HepG2 (cell line): ENCODE measurements around the gene TKTL1. TPM values are rescaled to one million over a fixed set of nuclear protein-coding genes. Genes with fewer than 3 reads are reported as not detected.

Experiments
- ATAC-seq: fragments of 200-7000 bp; cut with Tn5 transposase; 3 replicates; pipeline ENCODE4 v1.9.1; 2020; ENCODE audit warnings: mild to moderate bottlenecking, moderate library complexity
- BruUV-seq: library from RNA; stranded (reverse); fragments of 400-500 nt; replicated peaks from 2 replicates; lab custom pipeline; 2021; lab: Mats Ljungman, UMichigan
- CTCF ChIA-PET: fragments of 300-600 bp; formaldehyde crosslinking; extraction: SDS; loops from one replicate; lab custom pipeline; 2021; ENCODE audit warnings: low total read pairs, inconsistent platforms, low intra/inter-chr PET ratio; lab: Yijun Ruan, JAX
- POLR2A ChIA-PET: fragments of 350-600 bp; sonication (Branson Sonifier 250); formaldehyde crosslinking; loops from one replicate; lab custom pipeline; 2020; ENCODE audit warnings: antibody characterized with exemption, inconsistent platforms; lab: Yijun Ruan, JAX
- DNase-seq: peaks from one replicate; pipeline ENCODE4 v3.0.0-alpha.2; 2015; ENCODE audit warnings: low spot score
- FAIRE-seq: peaks from 3 replicates; lab custom pipeline; 2011; peaks lifted over from hg19 to GRCh38; lab: Jason Lieb, UNC
- H2AFZ ChIP-seq: one replicate; pipeline ENCODE4 v1.6.1; 2011; ENCODE audit warnings: low read length, inconsistent platforms
- H3K27ac ChIP-seq: fragments of 300-600 bp; 3 replicates; pipeline ENCODE4 v1.8.0; 2011; ENCODE audit warnings: mixed run types, mild to moderate bottlenecking, mixed read lengths, low read length, inconsistent platforms; ENCODE audit not compliant: insufficient read depth; ENCODE audit errors: extremely low read length
- H3K27me3 ChIP-seq, 2 experiments: fragments of 200-600 bp in 1 of 2; 2 replicates in 1 of 2; 3 replicates in 1 of 2; pipeline versions ENCODE4 v1.6.0 to v1.8.0; 2011; ENCODE audit warnings: low read length in 2 of 2, mild to moderate bottlenecking in 2 of 2, moderate library complexity in 2 of 2, inconsistent platforms in 1 of 2; ENCODE audit not compliant: insufficient read depth in 2 of 2, control insufficient read depth in 1 of 2
- H3K36me3 ChIP-seq, 2 experiments: fragments of 200-600 bp in 1 of 2; replicated peaks in 1 of 2; 2 replicates in 1 of 2; 3 replicates in 1 of 2; pipeline versions ENCODE4 v1.5.1 to v1.8.0; 2011; ENCODE audit warnings: low read length in 2 of 2, inconsistent platforms in 1 of 2; ENCODE audit not compliant: insufficient read depth in 2 of 2, control insufficient read depth in 1 of 2
- H3K4me1 ChIP-seq: 2 replicates; pipeline ENCODE4 v1.5.1; 2012; ENCODE audit warnings: low read length, inconsistent platforms; ENCODE audit not compliant: insufficient read depth
- H3K4me2 ChIP-seq: 2 replicates; pipeline ENCODE4 v1.6.0; 2011; ENCODE audit warnings: low read depth, low read length, inconsistent platforms
- H3K4me3 ChIP-seq, 3 experiments: fragments of 200-600 bp in 1 of 3; sonication (generic), shearing (Covaris generic) in 1 of 3; replicated peaks in 1 of 3; 2 replicates each; pipeline ENCODE4 v1.5.1; 2011 to 2016; ENCODE audit warnings: low read length in 3 of 3, inconsistent platforms in 2 of 3, low read depth in 2 of 3, mild to moderate bottlenecking in 2 of 3, control low read depth in 1 of 3, mixed read lengths in 1 of 3; ENCODE audit not compliant: insufficient read depth in 1 of 3
- H3K79me2 ChIP-seq: one replicate; pipeline ENCODE4 v1.6.1; 2011; ENCODE audit warnings: low read length, inconsistent platforms; ENCODE audit not compliant: insufficient read depth
- H3K9ac ChIP-seq: 2 replicates; pipeline ENCODE4 v1.6.0; 2011; ENCODE audit warnings: mild to moderate bottlenecking, low read depth, low read length, inconsistent platforms; ENCODE audit not compliant: insufficient read depth
- H3K9me3 ChIP-seq: 2 replicates; pipeline ENCODE4 v1.5.1; 2012; ENCODE audit warnings: mild to moderate bottlenecking, low read length
- H4K20me1 ChIP-seq: 2 replicates; pipeline ENCODE4 v1.6.0; 2011; ENCODE audit warnings: inconsistent platforms, mild to moderate bottlenecking, low read length, moderate library complexity; ENCODE audit not compliant: insufficient read depth
- ARID2 ChIP-seq: sonication (generic); formaldehyde crosslinking; IDR thresholded peaks from 2 replicates; pipeline ENCODE4 v1.8.1; 2022; ENCODE audit warnings: mild to moderate bottlenecking, missing genetic modification reagents, borderline replicate concordance
- BRF2 ChIP-seq: sonication (generic); formaldehyde crosslinking; IDR thresholded peaks from 2 replicates; pipeline ENCODE4 v1.8.1; 2022; ENCODE audit warnings: mild to moderate bottlenecking, missing genetic modification reagents
- KAT8 ChIP-seq: IDR thresholded peaks from 2 replicates; pipeline ENCODE4 v1.6.1; 2016; ENCODE audit warnings: missing genetic modification reagents, missing compliant biosample characterization
- MIXL1 ChIP-seq: IDR thresholded peaks from 2 replicates; pipeline ENCODE4 v1.6.1; 2016
- RBFOX2 ChIP-seq: fragments of 200-400 bp; formaldehyde crosslinking; IDR thresholded peaks from 2 replicates; pipeline ENCODE4 v1.6.1; 2017; ENCODE audit warnings: low read depth, mild to moderate bottlenecking, low read length
- ZBTB49 ChIP-seq: sonication (generic); formaldehyde crosslinking; IDR thresholded peaks from 2 replicates; pipeline ENCODE4 v1.4.0; 2020; ENCODE audit warnings: missing genetic modification reagents, borderline replicate concordance
- ZFP37 ChIP-seq: sonication (generic); formaldehyde crosslinking; IDR thresholded peaks from 2 replicates; pipeline ENCODE4 v1.4.0; 2020; ENCODE audit warnings: missing genetic modification reagents, borderline replicate concordance
- ZNF350 ChIP-seq: sonication (generic); formaldehyde crosslinking; IDR thresholded peaks from 2 replicates; pipeline ENCODE4 v1.4.0; 2020; ENCODE audit warnings: mild to moderate bottlenecking, low read depth, missing genetic modification reagents, borderline replicate concordance
- ZNF432 ChIP-seq: sonication (generic); formaldehyde crosslinking; IDR thresholded peaks from 2 replicates; pipeline ENCODE4 v1.5.0; 2020; ENCODE audit warnings: missing genetic modification reagents, mild to moderate bottlenecking, borderline replicate concordance
- ZNF549 ChIP-seq: sonication (generic); formaldehyde crosslinking; IDR thresholded peaks from 2 replicates; pipeline ENCODE4 v1.5.0; 2020; ENCODE audit warnings: missing genetic modification reagents
- ZNF550 ChIP-seq: sonication (generic); formaldehyde crosslinking; IDR thresholded peaks from 2 replicates; pipeline ENCODE4 v1.4.0; 2020; ENCODE audit warnings: mild to moderate bottlenecking, missing genetic modification reagents, borderline replicate concordance
- ZNF576 ChIP-seq: sonication (generic); formaldehyde crosslinking; IDR thresholded peaks from 2 replicates; pipeline ENCODE4 v1.4.0; 2020; ENCODE audit warnings: mild to moderate bottlenecking, missing genetic modification reagents
- ZNF775 ChIP-seq: sonication (generic); formaldehyde crosslinking; IDR thresholded peaks from 2 replicates; pipeline ENCODE4 v1.4.0; 2020; ENCODE audit warnings: missing genetic modification reagents, mild to moderate bottlenecking, moderate library complexity, borderline replicate concordance
- WGBS: methylation state at CpG from one replicate; pipeline ENCODE4 v1.1.6; 2017; ENCODE audit warnings: low lambda C conversion rate; 5-methylcytosine and 5-hydroxymethylcytosine counted together
- in situ Hi-C: cut with HindIII; loops from 2 replicates; pipeline ENCODE4 v1.10.0; 2017; ENCODE audit warnings: low pct_unique_long_range_greater_than_20kb; ENCODE audit not compliant: extremely low pct_ligation_motif_present
- intact Hi-C: fragments of 100-400 bp; cut with micrococcal nuclease; formaldehyde crosslinking; loops from one replicate; pipeline ENCODE4 v1.10.0; 2022; ENCODE audit not compliant: unreplicated experiment
- polyA plus RNA-seq, 8 experiments: library from polyadenylated mRNA; depleted of rRNA in 3 of 8; stranded (reverse) in 7 of 8; unstranded in 1 of 8; fragments of >200 nt; fragmentation: Illumina TruSeq in 4 of 8; extraction: Trizol in 4 of 8; gene quantifications; 2 replicates each; pipeline versions ENCODE4 v1.2.1 to v1.2.3, GENCODE V29; 2011 to 2016; ENCODE audit warnings: low read depth in 4 of 8, missing spikeins in 1 of 8, mixed read lengths in 1 of 8; ENCODE audit not compliant: insufficient read depth in 1 of 8
- total RNA-seq, 5 experiments: library from RNA; depleted of rRNA; stranded (reverse); fragments of >200 nt; fragmentation: Illumina TruSeq; extraction: Trizol; gene quantifications; 2 replicates each; pipeline ENCODE4 v1.2.3, GENCODE V29; 2016; ENCODE audit warnings: low read depth in 1 of 5

TKTL1 gene
- total and polyA plus RNA-seq, 2 of the 13 experiments (the other 11 are each of a cell fraction or from before 2014, with no cell fraction given), result not detected

GRCh38 chrX:154355776-154356140 lies 60.2 kb downstream of the TKTL1 start:
- Histone ChIP-seq H3K27ac (no peak overlapping the region), H3K9ac (no peak overlapping the region), H3K4me3 (no peak overlapping the region), H3K36me3 (peaks cover 18 to 42% of the 10 kb centered on the region in 2 experiments; a peak in 4 of 5 replicates), H3K4me1 (peaks cover 18% of the 10 kb centered on the region), H3K79me2 (no peaks in the 10 kb centered on the region), H2AFZ (no peak overlapping the region), H4K20me1 (peaks cover 3% of the 10 kb centered on the region; the same call in 1 of the 2 replicates), H3K27me3 (no peaks in the 10 kb centered on the region), H3K9me3 (no peaks in the 10 kb centered on the region), H3K4me2 (no peak overlapping the region)
- CTCF ChIA-PET, result no interaction called here
- FAIRE-seq, result no peak
- no TSS peak for BruUV-seq
- ATAC-seq, result no peak
- POLR2A ChIA-PET, result interaction anchor here (1.0 kb wide), 1 partner anchor 17 kb away, joined by 3 read pairs; no protein-coding TSS in a partner anchor
- DNase-seq, result no peak
- TF ChIP-seq ZFP37 (CRISPR knock-in tag), result no peak
- no peak for TF ChIP-seq MIXL1 (CRISPR knock-in tag)
- TF ChIP-seq ZNF550 (CRISPR knock-in tag), result no peak
- TF ChIP-seq KAT8 (CRISPR knock-in tag), result no peak
- peak; percentile 34; the same call in 1 of the 2 replicates for TF ChIP-seq RBFOX2
- TF ChIP-seq BRF2, result no peak
- TF ChIP-seq ZNF549 (CRISPR knock-in tag), result no peak
- no CpG with 5 or more reads among the region's 12 CpGs for WGBS
- in situ Hi-C loops, result no loop called here
- intact Hi-C loops, result no loop called here

- CTCF ChIA-PET, result no interaction called here
- FAIRE-seq (no peak), ATAC-seq (no peak), DNase-seq (no peak)
- H3K4me1 ChIP-seq, result peaks cover 18% of the 10 kb centered on the region
- H3K4me2 ChIP-seq, result no peak overlapping the region
- H3K9me3 ChIP-seq, result no peaks in the 10 kb centered on the region
- H3K36me3 ChIP-seq, result peaks cover 20 to 43% of the 10 kb centered on the region in 2 experiments; a peak in 4 of 5 replicates
- H3K4me3 ChIP-seq, result no peak overlapping the region
- no peaks in the 10 kb centered on the region for H3K79me2 ChIP-seq
- peaks cover 3% of the 10 kb centered on the region; the same call in 1 of the 2 replicates for H4K20me1 ChIP-seq
- in situ Hi-C loops, result no loop called here
- H2AFZ ChIP-seq, result no peak overlapping the region
- intact Hi-C loops, result no loop called here
- 93% methylated on average over 5 of the region's 13 CpGs for WGBS
- no peaks in the 10 kb centered on the region for H3K27me3 ChIP-seq
- no peak overlapping the region for H3K27ac ChIP-seq
- BruUV-seq, result no TSS peak
- POLR2A ChIA-PET, result interaction anchor here (1.0 kb wide), 1 partner anchor 17 kb away, joined by 3 read pairs; no protein-coding TSS in a partner anchor
- no peak overlapping the region for H3K9ac ChIP-seq
- no peak for TF ChIP-seq ZNF576 (CRISPR knock-in tag)
- TF ChIP-seq ZBTB49, result no peak
- no peak for TF ChIP-seq ZNF775 (CRISPR knock-in tag)
- no peak for TF ChIP-seq ZNF350 (CRISPR knock-in tag)
- TF ChIP-seq ARID2 (CRISPR knock-in tag), result no peak
- no peak for TF ChIP-seq ZNF432
Observed at GRCh38 chrX:154356596-154356995, 61.0 kb downstream of the TKTL1 start.
